Measurements from ENCODE around the gene RBMY1E. TPM values are rescaled to one million over a fixed set of nuclear protein-coding genes. Genes with fewer than 3 reads are reported as not detected.
"Not testable (repeated sequence)": the region's sequence is repeated elsewhere in the genome, so short reads cannot be mapped to it uniquely, and the experiment has no call there.

The RBMY1E gene
- not detected for total RNA-seq
- long read RNA-seq: 0 reads

- intact Hi-C loops (cut with DNase I); DNase-seq; ATAC-seq (ENCODE audit: poor library complexity): not testable (repeated sequence)
Measured at GRCh38 chrY:21917932-21918331, at the start of gene RBMY1E. TSS of gene RBMY1E (minus strand) at chrY:21918032. CDS start at chrY:21916054, 1,978 bp downstream.

DNA sequence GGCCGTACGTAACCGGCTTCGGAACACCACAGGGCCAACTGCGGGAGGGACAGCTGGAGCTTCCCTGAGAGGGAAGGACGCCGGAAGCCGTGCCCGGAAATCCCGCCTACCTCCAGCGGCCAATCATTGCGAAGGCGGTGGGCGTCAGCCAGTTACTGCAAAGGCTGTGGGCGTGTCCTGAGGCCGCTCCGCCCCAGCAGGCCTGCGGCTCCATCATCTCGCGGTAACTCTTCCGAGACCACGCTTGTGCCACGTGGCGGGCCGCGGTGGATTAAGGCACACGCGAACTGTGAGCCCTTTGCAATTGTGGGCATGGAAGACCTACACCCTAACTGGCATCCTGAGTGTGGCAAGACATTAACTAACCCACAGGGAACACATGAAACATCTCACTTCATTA, 23.4 kb downstream of the RBMY1E start, which contains the start of gene RBMY1D:
Gene RBMY1D, minus strand, starts transcription at position 101 of the 400 bp plus-strand sequence. CDS start 2,013 bp downstream, outside the sequence.
- intact Hi-C loops (cut with DNase I); DNase-seq; ATAC-seq (ENCODE audit: poor library complexity): not testable (repeated sequence)

DNA sequence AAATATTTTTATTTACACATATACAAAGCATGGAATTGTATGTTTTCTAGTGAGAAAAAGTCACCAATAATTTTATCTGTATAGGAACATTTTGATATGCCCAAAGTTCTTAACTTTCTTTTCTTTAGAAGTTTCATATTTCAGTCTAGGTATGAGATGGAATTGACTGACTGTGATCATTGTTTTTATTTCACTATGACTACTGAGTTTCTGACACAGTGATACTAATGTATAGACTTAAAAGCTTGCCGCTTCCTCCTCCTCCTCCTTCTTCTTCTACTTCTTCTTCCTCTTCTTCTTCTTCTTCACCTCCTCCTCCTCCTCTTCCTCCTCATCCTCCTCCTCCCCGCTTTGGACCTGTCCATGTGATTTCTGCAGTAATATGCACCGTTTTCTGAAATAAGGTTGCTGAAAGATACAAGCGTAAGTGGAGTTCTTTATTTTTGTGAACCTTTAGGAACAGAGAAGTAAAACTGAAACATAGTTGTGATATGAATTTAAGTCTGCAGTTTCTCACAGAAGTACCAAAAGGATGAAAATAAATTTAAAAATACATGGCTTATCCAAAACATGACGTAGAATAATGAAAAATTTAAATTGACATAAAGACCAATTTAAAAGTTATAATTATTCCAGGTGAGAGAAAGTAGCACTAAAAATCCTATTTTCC, 48.3 kb downstream of the RBMY1E start:
- DNase-seq; intact Hi-C loops (cut with DNase I); ATAC-seq (ENCODE audit: poor library complexity): not testable (repeated sequence)

Other genes starting within 250 kb of the RBMY1E start
- gene RBMY1D, start 23.5 kb downstream of the RBMY1E start, total RNA-seq: not detected

Data from Right ventricle myocardium superior (tissue), 1 donor.